ENCODE data around the gene TUBA3D. TPM values are rescaled to one million over a fixed set of nuclear protein-coding genes. Genes with fewer than 3 reads are reported as not detected.
"Not testable (repeated sequence)": the region's sequence is repeated elsewhere in the genome, so short reads cannot be mapped to it uniquely, and the experiment has no call there.

Gene TUBA3D
- total RNA-seq, 1 experiment from 2014 or later, result not detected

DNA sequence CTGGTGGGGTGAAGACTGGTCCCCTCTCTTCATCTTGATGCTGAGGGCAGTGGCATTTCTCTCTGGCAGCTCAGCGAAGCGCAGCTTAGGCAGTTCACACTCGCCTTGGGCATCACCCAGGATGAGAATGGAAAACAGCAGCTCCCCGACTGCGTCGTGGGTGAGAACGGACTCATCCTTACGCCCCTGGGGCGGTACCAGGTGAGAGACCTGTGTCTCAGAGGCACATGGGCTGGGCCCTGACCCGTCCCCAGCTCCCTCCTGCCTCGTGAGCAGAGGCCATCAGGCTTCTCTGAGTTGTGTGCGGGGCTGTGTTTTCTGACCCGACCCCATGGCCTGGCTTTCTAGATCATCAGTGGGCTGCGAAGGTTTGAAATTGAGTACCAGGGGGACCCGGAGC, 43.5 kb downstream of the TUBA3D start:
- no peaks in the 10 kb centered on the region for H3K9me3 ChIP-seq (ENCODE audit: control insufficient read depth, insufficient read depth, low read depth, low read length)
- ChIA-PET POLR2A (no interaction called here), CTCF (no interaction called here)
- no peak overlapping the region for H3K4me3 ChIP-seq (ENCODE audit: low read depth in 2 of 2, low read length in 2 of 2)
- ATAC-seq (no peak), DNase-seq (ENCODE audit: low read depth, low spot score) (no peak)
- no peaks in the 10 kb centered on the region; the same call in 1 of the 2 replicates for H3K4me1 ChIP-seq (ENCODE audit: control insufficient read depth, insufficient read depth, low read length)
- no peak for TF ChIP-seq SIN3A (IDR thresholded peaks at IDR 0.05; ENCODE audit: borderline replicate concordance, insufficient read depth, low read depth, low read length)
- no peak for TF ChIP-seq POLR2AphosphoS5 (IDR thresholded peaks at IDR 0.05; ENCODE audit: low read depth, low read length)
- TF ChIP-seq, protein P1, sequence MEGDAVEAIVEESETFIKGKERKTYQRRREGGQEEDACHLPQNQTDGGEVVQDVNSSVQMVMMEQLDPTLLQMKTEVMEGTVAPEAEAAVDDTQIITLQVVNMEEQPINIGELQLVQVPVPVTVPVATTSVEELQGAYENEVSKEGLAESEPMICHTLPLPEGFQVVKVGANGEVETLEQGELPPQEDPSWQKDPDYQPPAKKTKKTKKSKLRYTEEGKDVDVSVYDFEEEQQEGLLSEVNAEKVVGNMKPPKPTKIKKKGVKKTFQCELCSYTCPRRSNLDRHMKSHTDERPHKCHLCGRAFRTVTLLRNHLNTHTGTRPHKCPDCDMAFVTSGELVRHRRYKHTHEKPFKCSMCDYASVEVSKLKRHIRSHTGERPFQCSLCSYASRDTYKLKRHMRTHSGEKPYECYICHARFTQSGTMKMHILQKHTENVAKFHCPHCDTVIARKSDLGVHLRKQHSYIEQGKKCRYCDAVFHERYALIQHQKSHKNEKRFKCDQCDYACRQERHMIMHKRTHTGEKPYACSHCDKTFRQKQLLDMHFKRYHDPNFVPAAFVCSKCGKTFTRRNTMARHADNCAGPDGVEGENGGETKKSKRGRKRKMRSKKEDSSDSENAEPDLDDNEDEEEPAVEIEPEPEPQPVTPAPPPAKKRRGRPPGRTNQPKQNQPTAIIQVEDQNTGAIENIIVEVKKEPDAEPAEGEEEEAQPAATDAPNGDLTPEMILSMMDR (IDR thresholded peaks at IDR 0.05), result no peak
- no peak for TF ChIP-seq TCF7L2 (IDR thresholded peaks at IDR 0.05; ENCODE audit: low read depth, low read length)
- no peak for TF ChIP-seq REST (IDR thresholded peaks at IDR 0.05; ENCODE audit: insufficient read depth in 1 of 2, low read depth in 2 of 2, low read length in 1 of 2)
- H3K36me3 ChIP-seq (ENCODE audit: control insufficient read depth, insufficient read depth, low read length), result no peaks in the 10 kb centered on the region
- H3K27me3 ChIP-seq (ENCODE audit: control insufficient read depth, insufficient read depth, low read length), result no peaks in the 10 kb centered on the region
- no TSS peak for BruUV-seq (replicated peaks)
- intact Hi-C loops (cut with micrococcal nuclease; ENCODE audit: unreplicated experiment), result no loop called here
- in situ Hi-C loops (cut with HindIII; ENCODE audit: low pct_unique_long_range_greater_than_20kb, low sequenced_read_pairs), result no loop called here
- no peak overlapping the region for H3K27ac ChIP-seq (ENCODE audit: low read length)

- H3K36me3 ChIP-seq (ENCODE audit: control insufficient read depth, insufficient read depth, low read length); H3K4me3 ChIP-seq (ENCODE audit: low read depth in 2 of 2, low read length in 2 of 2); POLR2A ChIA-PET; in situ Hi-C loops (cut with HindIII; ENCODE audit: low pct_unique_long_range_greater_than_20kb, low sequenced_read_pairs); H3K27me3 ChIP-seq (ENCODE audit: control insufficient read depth, insufficient read depth, low read length); BruUV-seq (replicated peaks); intact Hi-C loops (cut with micrococcal nuclease; ENCODE audit: unreplicated experiment); H3K9me3 ChIP-seq (ENCODE audit: control insufficient read depth, insufficient read depth, low read depth, low read length); ATAC-seq; CTCF ChIA-PET; H3K4me1 ChIP-seq (ENCODE audit: control insufficient read depth, insufficient read depth, low read length); H3K27ac ChIP-seq (ENCODE audit: low read length); DNase-seq (ENCODE audit: low read depth, low spot score): not testable (repeated sequence)
These were observed 44.1 kb downstream of the TUBA3D start for GRCh38 chr2:131519871-131520470.

GRCh38 chr2:131520526-131520925, 44.6 kb downstream of the TUBA3D start:
- no peak for TF ChIP-seq TCF7L2 (IDR thresholded peaks at IDR 0.05; ENCODE audit: low read depth, low read length)
- no peak for TF ChIP-seq SIN3A (IDR thresholded peaks at IDR 0.05; ENCODE audit: borderline replicate concordance, insufficient read depth, low read depth, low read length)
- TF ChIP-seq POLR2AphosphoS5 (IDR thresholded peaks at IDR 0.05; ENCODE audit: low read depth, low read length), result no peak
- TF ChIP-seq, protein P1 (IDR thresholded peaks at IDR 0.05), result no peak
- TF ChIP-seq REST (IDR thresholded peaks at IDR 0.05; ENCODE audit: insufficient read depth in 1 of 2, low read depth in 2 of 2, low read length in 1 of 2), result no peak
- BruUV-seq (replicated peaks), result no TSS peak
- Histone ChIP-seq H3K4me3 (ENCODE audit: low read depth in 2 of 2, low read length in 2 of 2) (no peak overlapping the region), H3K9me3 (ENCODE audit: control insufficient read depth, insufficient read depth, low read depth, low read length) (no peaks in the 10 kb centered on the region), H3K27ac (ENCODE audit: low read length) (no peak overlapping the region), H3K27me3 (ENCODE audit: control insufficient read depth, insufficient read depth, low read length) (no peaks in the 10 kb centered on the region), H3K36me3 (ENCODE audit: control insufficient read depth, insufficient read depth, low read length) (no peaks in the 10 kb centered on the region), H3K4me1 (ENCODE audit: control insufficient read depth, insufficient read depth, low read length) (no peaks in the 10 kb centered on the region; the same call in 1 of the 2 replicates)
- ChIA-PET CTCF (no interaction called here), POLR2A (no interaction called here)
- in situ Hi-C loops (cut with HindIII; ENCODE audit: low pct_unique_long_range_greater_than_20kb, low sequenced_read_pairs) (no loop called here), intact Hi-C loops (cut with micrococcal nuclease; ENCODE audit: unreplicated experiment) (no loop called here)
- DNase-seq (ENCODE audit: low read depth, low spot score) (no peak), ATAC-seq (no peak)
